T-cell (primary cell): Measurements from ENCODE around the gene LDLRAD4. TPM values are rescaled to one million over a fixed set of nuclear protein-coding genes. Genes with fewer than 3 reads are reported as not detected.
A peak's percentile ranks its signal among the peaks of the same experiment; 100 is the strongest.
"Not testable (repeated sequence)": the region's sequence is repeated elsewhere in the genome, so short reads cannot be mapped to it uniquely, and the experiment has no call there.

Experiments
- ATAC-seq, 4 experiments: fragments of 200-7000 bp in 3 of 4; fragments of 150-1000 bp in 1 of 4; cut with Tn5 transposase; replicated peaks in 1 of 4; 1 replicate in 3 of 4; 2 replicates in 1 of 4; pipeline ENCODE4 v1.10.0; 2021; ENCODE audit warnings: moderate library complexity in 3 of 4, mild to moderate bottlenecking in 2 of 4, moderate number of reproducible peaks in 1 of 4
- CTCF ChIA-PET, 2 donors: fragments of 300-600 bp; sonication (Branson Sonifier 250); formaldehyde crosslinking; loops; one replicate each; lab custom pipeline; 2022; ENCODE audit warnings: antibody characterized with exemption in 2 of 2; lab: Charles Lee
- POLR2A ChIA-PET, 2 donors: fragments of 300-600 bp; sonication (Branson Sonifier 250); formaldehyde crosslinking; loops; one replicate each; lab custom pipeline; 2022; ENCODE audit warnings: antibody characterized with exemption in 2 of 2; lab: Charles Lee
- DNase-seq, 35 experiments: peaks; one replicate each; pipeline versions ENCODE4 v3.0.0 to v3.0.0-alpha.2; 2013 to 2023
- H3K27ac ChIP-seq: one replicate; pipeline ENCODE4 v1.5.1; 2013; ENCODE audit warnings: low read length
- H3K27me3 ChIP-seq, 2 experiments: replicated peaks in 1 of 2; 1 replicate in 1 of 2; 2 replicates in 1 of 2; pipeline versions ENCODE4 v1.6.1 to v1.7.0; 2013; ENCODE audit warnings: low read length in 1 of 2, mixed read lengths in 1 of 2; ENCODE audit not compliant: control insufficient read depth in 2 of 2, insufficient read depth in 2 of 2; ENCODE audit errors: extremely low read depth in 1 of 2
- H3K36me3 ChIP-seq, 2 donors: 1 replicate in 1 of 2; 2 replicates in 1 of 2; pipeline versions ENCODE4 v1.6.1 to v1.7.0; 2013; ENCODE audit warnings: low read length in 1 of 2; ENCODE audit not compliant: control insufficient read depth in 2 of 2, insufficient read depth in 1 of 2; ENCODE audit errors: extremely low read depth in 1 of 2
- H3K4me1 ChIP-seq, 2 experiments: 1 replicate in 1 of 2; 2 replicates in 1 of 2; pipeline versions ENCODE4 v1.6.1 to v1.7.0; 2013; ENCODE audit warnings: low read length in 2 of 2, mixed read lengths in 1 of 2; ENCODE audit not compliant: insufficient read depth in 2 of 2, control insufficient read depth in 1 of 2; ENCODE audit errors: extremely low read depth in 1 of 2
- H3K4me3 ChIP-seq, 2 donors: 1 replicate in 1 of 2; 2 replicates in 1 of 2; pipeline versions ENCODE4 v1.5.1 to v1.7.0; 2013; ENCODE audit warnings: mild to moderate bottlenecking in 2 of 2, low read length in 1 of 2, moderate library complexity in 1 of 2; ENCODE audit not compliant: control insufficient read depth in 1 of 2; ENCODE audit errors: extremely low read depth in 1 of 2
- H3K9me3 ChIP-seq: 2 replicates; pipeline ENCODE4 v1.7.0; 2013
- H3K27ac Mint-ChIP-seq, 2 donors: one replicate each; pipeline ENCODE4 v1.8.0; 2020 to 2021; ENCODE audit warnings: mild to moderate bottlenecking in 2 of 2, mixed read lengths in 2 of 2
- H3K27me3 Mint-ChIP-seq, 2 donors: one replicate each; pipeline ENCODE4 v1.8.0; 2021 to 2022; ENCODE audit warnings: mixed read lengths in 2 of 2
- H3K36me3 Mint-ChIP-seq: one replicate; pipeline ENCODE4 v1.8.0; 2021; ENCODE audit warnings: mixed read lengths
- H3K4me1 Mint-ChIP-seq, 3 donors: one replicate each; pipeline ENCODE4 v1.8.0; 2020 to 2022; ENCODE audit warnings: mixed read lengths in 3 of 3, mild to moderate bottlenecking in 1 of 3
- H3K4me3 Mint-ChIP-seq, 3 donors: one replicate each; pipeline ENCODE4 v1.8.0; 2020 to 2022; ENCODE audit warnings: mild to moderate bottlenecking in 3 of 3, mixed read lengths in 3 of 3, moderate library complexity in 3 of 3
- H3K9me3 Mint-ChIP-seq, 3 donors: one replicate each; pipeline ENCODE4 v1.8.0; 2020 to 2022; ENCODE audit warnings: mixed read lengths in 3 of 3
- WGBS: methylation state at CpG from one replicate; pipeline ENCODE4 v1.1.5; 2013; ENCODE audit warnings: missing lambda C conversion rate; ENCODE audit not compliant: insufficient coverage; 5-methylcytosine and 5-hydroxymethylcytosine counted together
- total RNA-seq, 35 experiments: library from RNA in 6 of 35; stranded (reverse) in 6 of 35; fragments of 120-200 nt in 1 of 35; gene quantifications; one replicate each; pipeline versions ENCODE4 v1.2.1 to v1.2.4 and lab custom pipeline; 2013 to 2026

Gene LDLRAD4
- total RNA-seq, 5 donors from 2014 or later (not counting 1 experiment from before 2014, with no cell fraction given) = 57.6 to 80.8 (median 72.4) TPM

- POLR2A ChIA-PET = no interaction called here
- no peaks in the 10 kb centered on the region for H3K9me3 ChIP-seq
- DNase-seq (no peak), ATAC-seq (no peak)
- no peaks in the 10 kb centered on the region for H3K9me3 Mint-ChIP-seq
- no peaks in the 10 kb centered on the region for H3K27me3 Mint-ChIP-seq
- H3K4me3 ChIP-seq = no peak overlapping the region
- H3K4me1 ChIP-seq = peaks cover 0 to 16% of the 10 kb centered on the region in 2 experiments
- 92% methylated on average over 8 of the region's 14 CpGs for WGBS
- peaks cover 40% of the 10 kb centered on the region for H3K36me3 Mint-ChIP-seq
- H3K27me3 ChIP-seq = no peaks in the 10 kb centered on the region
- CTCF ChIA-PET = no interaction called here
- H3K36me3 ChIP-seq = peaks cover 3 to 32% of the 10 kb centered on the region in 2 donors
- H3K4me1 Mint-ChIP-seq = peaks cover 15 to 21% (median 18%) of the 10 kb centered on the region in 3 donors
- H3K27ac Mint-ChIP-seq = peak overlapping the region in 1 of 2 donors; percentile 52
- H3K4me3 Mint-ChIP-seq = no peak overlapping the region
- no peak overlapping the region for H3K27ac ChIP-seq
Observed at GRCh38 chr18:13488281-13488929, 269.8 kb downstream of the LDLRAD4 start.

GRCh38 chr18:13489303-13489702, 270.7 kb downstream of the LDLRAD4 start:
- H3K9me3 ChIP-seq, H3K4me3 Mint-ChIP-seq, CTCF ChIA-PET, H3K9me3 Mint-ChIP-seq, H3K27ac ChIP-seq, H3K27me3 Mint-ChIP-seq, DNase-seq, H3K27me3 ChIP-seq, ATAC-seq, H3K4me3 ChIP-seq: not testable (repeated sequence)
- WGBS = 100% methylated on average over 1 of the region's 6 CpGs
- H3K36me3 Mint-ChIP-seq = peaks cover 40% of the 10 kb centered on the region
- H3K4me1 ChIP-seq = peaks cover 0 to 11% of the 10 kb centered on the region in 2 experiments
- peaks cover 3 to 28% of the 10 kb centered on the region in 2 donors for H3K36me3 ChIP-seq
- POLR2A ChIA-PET = interaction anchor here (0.5 kb wide), 2 partner anchors 256 to 443 kb away, joined by 4 read pairs; no protein-coding TSS in a partner anchor
- H3K4me1 Mint-ChIP-seq = peaks cover 7 to 15% (median 14%) of the 10 kb centered on the region in 3 donors
- H3K27ac Mint-ChIP-seq = peak overlapping the region in 1 of 2 donors; percentile 31

GRCh38 chr18:13491138-13491537, 272.6 kb downstream of the LDLRAD4 start:
- Mint-ChIP-seq H3K27ac (no peak overlapping the region), H3K27me3 (no peaks in the 10 kb centered on the region), H3K9me3 (no peaks in the 10 kb centered on the region), H3K4me1 (peaks cover 10 to 19% (median 17%) of the 10 kb centered on the region in 3 donors), H3K36me3 (peaks cover 38% of the 10 kb centered on the region), H3K4me3 (no peak overlapping the region)
- peaks cover 0 to 11% of the 10 kb centered on the region in 2 experiments for H3K4me1 ChIP-seq
- H3K36me3 ChIP-seq = peaks cover 0 to 21% of the 10 kb centered on the region in 2 donors
- DNase-seq (no peak), ATAC-seq (no peak)
- H3K9me3 ChIP-seq = no peaks in the 10 kb centered on the region
- H3K27me3 ChIP-seq = no peaks in the 10 kb centered on the region
- ChIA-PET POLR2A (interaction anchor here in 1 of 2 donors (0.7 kb wide), 1 partner anchor 86 kb away, joined by 3 read pairs; no protein-coding TSS in a partner anchor), CTCF (interaction anchor here in 1 of 2 donors (1.0 kb wide), 1 partner anchor 332 kb away, joined by 3 read pairs; no protein-coding TSS in a partner anchor)
- no peak overlapping the region for H3K4me3 ChIP-seq
- H3K27ac ChIP-seq = no peak overlapping the region
- WGBS = 95% methylated on average over 7 of the region's 10 CpGs

GRCh38 chr18:13492314-13492713, 273.8 kb downstream of the LDLRAD4 start:
- ChIA-PET CTCF (no interaction called here), POLR2A (no interaction called here)
- Mint-ChIP-seq H3K4me1 (peaks cover 12 to 23% (median 14%) of the 10 kb centered on the region in 3 donors), H3K4me3 (no peak overlapping the region), H3K27ac (no peak overlapping the region), H3K27me3 (no peaks in the 10 kb centered on the region), H3K36me3 (peaks cover 38% of the 10 kb centered on the region), H3K9me3 (no peaks in the 10 kb centered on the region)
- Histone ChIP-seq H3K9me3 (no peaks in the 10 kb centered on the region), H3K4me3 (no peak overlapping the region), H3K27me3 (no peaks in the 10 kb centered on the region), H3K4me1 (peaks cover 0 to 7% of the 10 kb centered on the region in 2 experiments), H3K36me3 (peaks cover 0 to 21% of the 10 kb centered on the region in 2 donors), H3K27ac (no peak overlapping the region)
- 100% methylated on average over 3 of the region's 9 CpGs for whole genome bisulfite sequencing
- DNase-seq (no peak), ATAC-seq (no peak)

GRCh38 chr18:13493079-13493478, 274.5 kb downstream of the LDLRAD4 start:
- Histone ChIP-seq H3K27ac (no peak overlapping the region), H3K4me1 (no peaks in the 10 kb centered on the region), H3K36me3 (peaks cover 0 to 19% of the 10 kb centered on the region in 2 donors), H3K4me3 (no peak overlapping the region), H3K27me3 (no peaks in the 10 kb centered on the region), H3K9me3 (no peaks in the 10 kb centered on the region)
- H3K4me1 Mint-ChIP-seq = peaks cover 7 to 15% (median 10%) of the 10 kb centered on the region in 3 donors
- no peak overlapping the region for H3K4me3 Mint-ChIP-seq
- DNase-seq = no peak
- no CpG with 5 or more reads among the region's 1 CpG for WGBS
- H3K27ac Mint-ChIP-seq = peak overlapping the region in 1 of 2 donors; percentile 61
- no peak for ATAC-seq
- ChIA-PET POLR2A (interaction anchor here in 1 of 2 donors (0.5 to 0.6 kb wide), 2 partner anchors 29 to 1022 kb away, joined by 3 to 8 read pairs; no protein-coding TSS in a partner anchor), CTCF (no interaction called here)
- H3K27me3 Mint-ChIP-seq = no peaks in the 10 kb centered on the region
- H3K36me3 Mint-ChIP-seq = peaks cover 38% of the 10 kb centered on the region
- no peaks in the 10 kb centered on the region for H3K9me3 Mint-ChIP-seq

GRCh38 chr18:13493725-13494124, 275.2 kb downstream of the LDLRAD4 start:
- no peak overlapping the region for H3K27ac ChIP-seq
- no peaks in the 10 kb centered on the region for H3K9me3 ChIP-seq
- Mint-ChIP-seq H3K4me3 (no peak overlapping the region), H3K27ac (peak overlapping the region in 1 of 2 donors; percentile 22), H3K4me1 (peaks cover 7 to 14% (median 9%) of the 10 kb centered on the region in 3 donors), H3K9me3 (peaks cover 0 to 4% (median 0%) of the 10 kb centered on the region in 3 donors), H3K27me3 (no peaks in the 10 kb centered on the region), H3K36me3 (peaks cover 44% of the 10 kb centered on the region)
- 98% methylated on average over 12 of the region's 16 CpGs for WGBS
- DNase-seq = no peak
- CTCF ChIA-PET = interaction anchor here in 1 of 2 donors (0.7 kb wide), 1 partner anchor 30 kb away, joined by 3 read pairs; no protein-coding TSS in a partner anchor
- H3K4me1 ChIP-seq = no peaks in the 10 kb centered on the region
- no peak for ATAC-seq
- POLR2A ChIA-PET = no interaction called here
- H3K36me3 ChIP-seq = peaks cover under 1 to 22% of the 10 kb centered on the region in 2 donors
- no peaks in the 10 kb centered on the region for H3K27me3 ChIP-seq
- H3K4me3 ChIP-seq = no peak overlapping the region
